Keratinocyte (primary cell): ENCODE measurements around the gene GPR157.

ENCODE experiments used
- CTCF ChIP-seq, 3 experiments: IDR thresholded peaks in 1 of 3; conservative IDR thresholded peaks in 1 of 3; optimal IDR thresholded peaks in 1 of 3; 2 replicates in 2 of 3; 3 replicates in 1 of 3; pipeline versions ENCODE3 to v1.5.1; 2011; ENCODE audit warnings: low read length in 3 of 3, mild to moderate bottlenecking in 3 of 3, moderate library complexity in 2 of 3, control low read depth in 1 of 3, inconsistent platforms in 1 of 3; ENCODE audit not compliant: insufficient read depth in 2 of 3; ENCODE audit errors: extremely low read depth in 1 of 3
- EZH2 ChIP-seq: IDR thresholded peaks from one replicate; pipeline ENCODE4 v1.6.1; 2012; ENCODE audit warnings: inconsistent platforms, mild to moderate bottlenecking, low read length, moderate library complexity

DNA sequence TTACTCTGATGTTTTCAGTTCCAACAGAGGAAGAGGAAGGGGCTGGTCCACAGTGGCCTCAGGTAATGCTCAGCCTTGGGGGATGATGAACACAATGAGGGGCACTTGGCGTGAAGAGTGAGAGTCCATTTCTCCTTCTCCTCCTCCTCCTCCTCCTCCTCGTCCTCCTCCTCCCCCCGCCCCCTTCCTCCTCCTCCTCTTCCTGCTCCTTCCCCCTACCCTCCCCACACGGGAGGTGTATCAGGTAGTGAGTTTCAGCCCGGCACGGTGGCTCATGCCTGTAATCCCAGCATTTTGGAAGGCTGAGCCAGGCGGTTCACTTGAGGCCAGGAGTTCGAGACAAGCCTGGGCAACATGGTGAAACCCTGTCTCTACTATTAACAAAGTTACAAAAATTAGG lies 17.3 kb upstream of the GPR157 start:
- TF ChIP-seq CTCF (optimal IDR thresholded peaks at IDR 0.05 in 1 of 3, IDR thresholded peaks at IDR 0.05 in 1 of 3, conservative IDR thresholded peaks at IDR 0.05 in 1 of 3; ENCODE audit: extremely low read depth in 1 of 3, insufficient read depth in 2 of 3, low read length in 3 of 3) (no peak), EZH2 (no peak)
